A673 (cell line): ENCODE data around the gene MIGA1.

ENCODE experiments used
- EZH2 ChIP-seq: fragments of 200-600 bp; sonication (generic); IDR thresholded peaks from 2 replicates; pipeline ENCODE4 v1.6.1; 2017; ENCODE audit warnings: borderline replicate concordance, low read depth, mild to moderate bottlenecking, mixed read lengths, antibody characterized with exemption, low read length; ENCODE audit not compliant: poor library complexity, severe bottlenecking
- TF ChIP-seq, protein P1 (sequence below): fragments of 300-800, 200-600 bp; sonication (generic); conservative IDR thresholded peaks from 2 replicates; pipeline ENCODE4 v1.5.1; 2017; ENCODE audit warnings: low read depth, mild to moderate bottlenecking, antibody characterized with exemption, low read length, moderate library complexity, mixed read lengths

GRCh38 chr1:77906624-77907023 is 127.2 kb downstream of the MIGA1 start:
- TF ChIP-seq, protein P1, sequence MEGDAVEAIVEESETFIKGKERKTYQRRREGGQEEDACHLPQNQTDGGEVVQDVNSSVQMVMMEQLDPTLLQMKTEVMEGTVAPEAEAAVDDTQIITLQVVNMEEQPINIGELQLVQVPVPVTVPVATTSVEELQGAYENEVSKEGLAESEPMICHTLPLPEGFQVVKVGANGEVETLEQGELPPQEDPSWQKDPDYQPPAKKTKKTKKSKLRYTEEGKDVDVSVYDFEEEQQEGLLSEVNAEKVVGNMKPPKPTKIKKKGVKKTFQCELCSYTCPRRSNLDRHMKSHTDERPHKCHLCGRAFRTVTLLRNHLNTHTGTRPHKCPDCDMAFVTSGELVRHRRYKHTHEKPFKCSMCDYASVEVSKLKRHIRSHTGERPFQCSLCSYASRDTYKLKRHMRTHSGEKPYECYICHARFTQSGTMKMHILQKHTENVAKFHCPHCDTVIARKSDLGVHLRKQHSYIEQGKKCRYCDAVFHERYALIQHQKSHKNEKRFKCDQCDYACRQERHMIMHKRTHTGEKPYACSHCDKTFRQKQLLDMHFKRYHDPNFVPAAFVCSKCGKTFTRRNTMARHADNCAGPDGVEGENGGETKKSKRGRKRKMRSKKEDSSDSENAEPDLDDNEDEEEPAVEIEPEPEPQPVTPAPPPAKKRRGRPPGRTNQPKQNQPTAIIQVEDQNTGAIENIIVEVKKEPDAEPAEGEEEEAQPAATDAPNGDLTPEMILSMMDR, result no peak
- no peak for TF ChIP-seq EZH2
